Measurements from ENCODE around the gene HOXB7. TPM values are rescaled to one million over a fixed set of nuclear protein-coding genes. Genes with fewer than 3 reads are reported as not detected.
A peak's percentile ranks its signal among the peaks of the same experiment; 100 is the strongest.

The HOXB7 gene
- total RNA-seq, 4 donors from 2014 or later = 10.7 to 22.8 (median 19.0) TPM

- Histone ChIP-seq H3K27me3 (peaks cover 0 to 28% of the 10 kb centered on the region in 2 donors), H3K9me3 (no peaks in the 10 kb centered on the region), H3K27ac (peak overlapping the region in 3 of 4 donors; percentile 85 to 95 (median 92)), H3K4me3 (peak overlapping the region; percentile 46 to 74 (median 59)), H3K36me3 (no peaks in the 10 kb centered on the region), H3K4me1 (peaks cover 0 to 23% (median 5%) of the 10 kb centered on the region in 4 donors)
- TF ChIP-seq POLR2A (IDR thresholded peaks at IDR 0.05) = peak; percentile 71 to 83
- peak in 1 of 6 experiments; percentile 2 for TF ChIP-seq CTCF (IDR thresholded peaks at IDR 0.05)
- DNase-seq = peak in 2 of 3 donors; percentile 82 to 88
These were observed 35.6 kb upstream of the HOXB7 start for GRCh38 chr17:48646183-48647102.

- Histone ChIP-seq H3K9me3 (no peaks in the 10 kb centered on the region), H3K4me3 (peak overlapping the region; percentile 46 to 74 (median 59)), H3K27ac (peak overlapping the region in 3 of 4 donors; percentile 85 to 95 (median 92)), H3K36me3 (no peaks in the 10 kb centered on the region), H3K27me3 (peaks cover 0 to 28% of the 10 kb centered on the region in 2 donors), H3K4me1 (peaks cover 0 to 23% (median 5%) of the 10 kb centered on the region in 4 donors)
- no peak for DNase-seq
- TF ChIP-seq POLR2A (IDR thresholded peaks at IDR 0.05) (no peak), CTCF (IDR thresholded peaks at IDR 0.05) (no peak)
These were observed 34.9 kb upstream of the HOXB7 start for GRCh38 chr17:48645639-48646182.

- Histone ChIP-seq H3K9me3 (no peaks in the 10 kb centered on the region), H3K4me1 (peaks cover 0 to 23% (median 5%) of the 10 kb centered on the region in 4 donors), H3K27me3 (peaks cover 0 to 28% of the 10 kb centered on the region in 2 donors), H3K4me3 (peak overlapping the region in 3 of 4 donors; percentile 5 to 74 (median 65)), H3K27ac (peak overlapping the region in 1 of 4 donors; percentile 85), H3K36me3 (no peaks in the 10 kb centered on the region)
- DNase-seq = peak in 1 of 3 donors; percentile 33
- TF ChIP-seq POLR2A (IDR thresholded peaks at IDR 0.05) = no peak
- TF ChIP-seq CTCF (IDR thresholded peaks at IDR 0.05) = no peak
These were observed 34.2 kb upstream of the HOXB7 start for GRCh38 chr17:48644910-48645557.

- no peak for TF ChIP-seq POLR2A (IDR thresholded peaks at IDR 0.05)
- TF ChIP-seq CTCF (IDR thresholded peaks at IDR 0.05) = no peak
- Histone ChIP-seq H3K27ac (no peak overlapping the region), H3K4me1 (peaks cover 0 to 29% (median 5%) of the 10 kb centered on the region in 4 donors), H3K36me3 (no peaks in the 10 kb centered on the region), H3K27me3 (peaks cover 0 to 28% of the 10 kb centered on the region in 2 donors), H3K9me3 (no peaks in the 10 kb centered on the region), H3K4me3 (peak overlapping the region in 1 of 4 donors; percentile 65)
- DNase-seq = peak in 1 of 3 donors; percentile 35
These were observed 33.3 kb upstream of the HOXB7 start for GRCh38 chr17:48644159-48644558.

- Histone ChIP-seq H3K36me3 (no peaks in the 10 kb centered on the region), H3K9me3 (no peaks in the 10 kb centered on the region), H3K4me1 (peaks cover 0 to 32% (median 5%) of the 10 kb centered on the region in 4 donors), H3K4me3 (peak overlapping the region in 1 of 4 donors; percentile 39), H3K27me3 (peaks cover 0 to 28% of the 10 kb centered on the region in 2 donors), H3K27ac (no peak overlapping the region)
- DNase-seq = peak in 1 of 3 donors; percentile 6
- TF ChIP-seq POLR2A (IDR thresholded peaks at IDR 0.05) = no peak
- no peak for TF ChIP-seq CTCF (IDR thresholded peaks at IDR 0.05)
These were observed 32.8 kb upstream of the HOXB7 start for GRCh38 chr17:48643697-48644012.

Measured in Peyer's patch (tissue), 4 donors.